Fibroblast of upper back skin (primary cell): ENCODE data around the gene CSMD2.

Source experiments
- DNase-seq: peaks from one replicate; pipeline ENCODE4 v3.0.0-alpha.2; 2013

CSMD2 gene

GRCh38 chr1:33622757-33623156 is 542.3 kb downstream of the CSMD2 start:
- no peak for DNase-seq

DNA sequence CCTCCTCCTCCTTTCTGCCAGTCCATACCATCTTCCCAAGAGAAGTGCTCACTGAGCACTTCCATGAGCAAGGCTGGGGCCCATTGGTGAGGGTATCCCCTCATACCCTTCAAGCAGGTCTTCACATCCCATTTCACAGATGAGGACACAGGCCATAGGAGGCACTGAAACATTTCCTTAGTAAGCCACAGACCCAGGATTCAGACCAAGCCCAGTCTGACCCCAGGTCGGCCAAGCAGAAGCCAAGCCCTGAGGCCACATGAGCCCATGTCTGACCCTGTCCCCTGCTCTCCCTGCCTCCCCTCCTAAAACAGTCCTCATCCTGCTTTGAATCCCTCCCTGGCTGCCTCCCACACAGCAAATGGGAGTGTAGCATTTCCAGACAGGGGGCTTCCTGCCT is 546.4 kb downstream of the CSMD2 start:
- no peak for DNase-seq

DNA sequence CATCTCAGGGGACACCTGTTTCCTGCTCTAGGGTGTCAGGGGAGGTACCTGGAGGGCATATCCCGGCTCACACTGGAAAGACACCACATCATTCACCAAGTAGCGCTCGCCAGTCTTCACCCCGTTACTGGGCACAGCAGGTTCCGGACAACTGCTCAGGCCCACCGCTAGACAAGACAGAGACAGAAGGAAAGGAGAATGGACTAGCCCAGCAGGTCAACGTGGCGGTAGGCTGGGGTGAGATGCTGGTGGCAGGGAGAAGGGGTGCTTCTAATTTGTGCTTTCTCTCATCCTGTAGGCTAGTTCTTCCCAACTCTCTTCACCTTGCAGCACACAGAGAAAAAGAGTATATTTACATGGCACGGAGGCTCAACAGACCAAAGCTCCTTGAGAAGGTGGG is 547.6 kb downstream of the CSMD2 start:
- no peak for DNase-seq

- DNase-seq, result no peak
These were observed 548.2 kb downstream of the CSMD2 start for GRCh38 chr1:33616780-33617179.

DNA sequence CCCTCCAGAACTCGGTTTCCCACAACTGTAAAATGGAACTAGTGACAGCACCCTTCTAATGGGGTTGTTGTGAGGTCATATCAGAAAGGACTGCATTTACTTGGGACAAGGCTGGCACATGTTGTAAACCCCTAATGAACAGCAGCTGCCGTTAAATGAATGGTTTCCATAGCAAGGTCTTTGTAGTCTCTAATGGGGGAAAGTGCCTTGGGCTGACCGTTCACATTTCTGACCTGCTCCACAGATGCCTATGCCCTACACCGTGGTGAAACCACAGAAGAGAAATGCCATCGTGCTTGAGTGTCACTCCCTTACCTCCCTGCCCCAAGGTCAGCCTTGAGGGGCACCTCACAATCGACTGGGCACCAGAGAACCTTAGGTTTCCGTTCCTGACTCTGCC is 549.5 kb downstream of the CSMD2 start:
- DNase-seq, result no peak

DNA sequence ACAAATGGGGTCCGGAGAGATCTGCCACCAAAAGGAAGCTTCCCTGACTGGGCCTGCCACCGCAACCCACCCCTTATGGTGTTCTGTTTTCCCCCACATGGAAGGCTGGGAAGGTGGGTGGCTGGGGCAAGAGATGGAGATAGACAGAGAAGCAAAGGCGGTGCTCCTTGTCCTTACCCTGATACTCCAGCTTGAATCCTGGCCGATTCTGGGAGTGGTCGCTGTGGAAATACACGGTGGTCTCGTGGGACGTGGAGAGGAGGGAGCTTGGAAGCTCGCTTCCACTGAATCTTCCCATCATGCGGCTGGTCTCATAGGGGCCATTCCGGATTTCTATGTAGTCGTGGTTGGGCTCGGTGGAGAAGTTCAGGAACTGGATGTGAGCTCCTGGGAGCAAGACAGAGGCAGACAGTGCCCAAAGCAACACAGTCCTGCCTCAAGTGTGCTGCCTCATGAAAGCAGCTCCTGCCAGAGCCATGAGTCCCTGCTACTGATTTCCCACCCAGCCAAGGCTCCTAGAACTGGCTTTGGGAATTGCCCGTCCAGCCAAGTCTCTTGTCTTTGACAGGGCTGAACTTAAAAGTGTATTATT is 554.1 kb downstream of the CSMD2 start:
- DNase-seq, result no peak

GRCh38 chr1:33610391-33610790 is 554.6 kb downstream of the CSMD2 start:
- no peak for DNase-seq

GRCh38 chr1:33609739-33610138 is 555.3 kb downstream of the CSMD2 start:
- no peak for DNase-seq

GRCh38 chr1:33608825-33609400 is 556.1 kb downstream of the CSMD2 start:
- DNase-seq, result no peak

DNA sequence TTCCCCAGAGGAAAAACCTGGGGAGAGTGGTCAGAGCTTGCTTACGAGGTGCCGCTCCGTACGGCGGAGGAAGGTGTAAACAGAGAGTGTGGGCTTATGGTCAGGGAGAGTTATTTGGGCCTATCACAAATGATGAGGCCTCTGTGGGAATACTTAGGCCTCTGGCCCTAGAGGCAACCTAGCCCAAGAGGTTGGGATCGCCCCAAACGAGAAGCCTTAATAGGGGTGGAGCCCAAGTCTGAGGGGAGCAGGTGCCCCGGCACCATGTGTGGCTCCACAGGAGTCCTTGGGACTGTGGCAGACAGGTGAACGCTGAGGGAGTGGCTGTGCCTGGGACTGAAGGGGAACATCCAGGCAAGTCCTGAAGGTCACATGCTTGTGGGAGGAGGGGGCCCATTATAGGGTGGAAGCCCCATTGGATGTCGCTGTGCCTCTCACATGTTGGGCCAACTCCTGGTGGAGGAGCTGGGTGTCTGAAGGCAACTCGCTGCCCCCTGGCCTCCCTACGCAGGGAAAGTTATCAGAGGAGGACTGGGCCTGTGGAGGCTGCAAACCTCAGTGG is 557.5 kb downstream of the CSMD2 start:
- DNase-seq, result no peak

DNA sequence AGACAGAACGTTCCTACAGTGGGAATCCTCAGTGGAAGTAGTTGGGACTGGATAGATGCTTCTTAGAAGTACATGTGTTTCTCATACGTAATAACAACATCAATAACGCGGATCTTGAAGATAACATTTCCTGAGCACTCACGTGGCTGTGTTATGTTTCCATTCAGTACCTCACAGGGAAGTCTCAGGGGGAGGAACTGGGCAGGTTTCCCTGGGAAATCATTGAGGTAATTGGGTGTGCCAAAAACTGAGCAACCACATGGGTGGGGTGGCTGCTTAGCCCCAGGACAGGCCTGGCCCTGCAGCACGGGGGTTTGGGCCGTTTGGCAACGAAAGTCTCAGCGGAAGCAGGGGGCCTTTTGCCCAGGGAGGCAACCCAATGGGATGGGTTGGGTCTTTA is 558.8 kb downstream of the CSMD2 start:
- DNase-seq, result no peak

DNA sequence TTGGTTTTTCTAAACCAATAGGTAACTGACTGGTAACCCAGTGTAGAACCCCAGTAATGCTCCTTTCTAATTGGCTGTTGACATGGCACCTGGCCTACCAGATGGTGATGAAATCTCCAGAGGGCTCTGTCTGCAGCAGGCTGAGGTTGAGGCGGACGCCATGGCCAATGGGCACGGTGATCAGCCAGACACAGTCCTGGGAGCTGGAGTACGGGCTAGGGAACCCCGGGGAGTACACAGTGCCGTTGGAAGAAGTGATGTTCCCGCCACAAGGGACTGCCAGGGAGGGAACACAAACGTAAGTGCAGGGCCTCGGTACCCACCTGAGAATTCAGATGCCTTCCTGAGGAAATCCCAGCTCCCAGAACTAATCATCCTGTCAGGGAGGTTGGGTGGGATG is 562.8 kb downstream of the CSMD2 start:
- no peak for DNase-seq

DNA sequence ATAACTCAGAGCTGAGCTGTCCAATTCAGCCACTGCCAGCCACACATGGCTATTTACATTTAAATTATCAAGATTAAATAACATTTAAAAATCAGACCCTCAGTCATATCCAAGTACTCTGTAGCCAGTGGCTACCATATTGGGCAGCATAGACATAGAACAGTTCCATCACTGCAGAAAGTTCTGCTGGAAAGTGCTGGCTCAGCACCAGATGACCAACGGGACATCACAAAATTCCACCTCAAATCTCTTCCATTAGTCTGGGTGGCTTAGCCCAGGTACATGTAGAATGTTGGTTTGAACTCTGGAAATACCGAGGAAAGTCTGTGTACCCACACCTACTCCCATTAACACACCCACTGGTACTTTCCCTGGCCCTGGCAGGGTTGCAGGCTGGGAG is 563.3 kb downstream of the CSMD2 start:
- no peak for DNase-seq

DNA sequence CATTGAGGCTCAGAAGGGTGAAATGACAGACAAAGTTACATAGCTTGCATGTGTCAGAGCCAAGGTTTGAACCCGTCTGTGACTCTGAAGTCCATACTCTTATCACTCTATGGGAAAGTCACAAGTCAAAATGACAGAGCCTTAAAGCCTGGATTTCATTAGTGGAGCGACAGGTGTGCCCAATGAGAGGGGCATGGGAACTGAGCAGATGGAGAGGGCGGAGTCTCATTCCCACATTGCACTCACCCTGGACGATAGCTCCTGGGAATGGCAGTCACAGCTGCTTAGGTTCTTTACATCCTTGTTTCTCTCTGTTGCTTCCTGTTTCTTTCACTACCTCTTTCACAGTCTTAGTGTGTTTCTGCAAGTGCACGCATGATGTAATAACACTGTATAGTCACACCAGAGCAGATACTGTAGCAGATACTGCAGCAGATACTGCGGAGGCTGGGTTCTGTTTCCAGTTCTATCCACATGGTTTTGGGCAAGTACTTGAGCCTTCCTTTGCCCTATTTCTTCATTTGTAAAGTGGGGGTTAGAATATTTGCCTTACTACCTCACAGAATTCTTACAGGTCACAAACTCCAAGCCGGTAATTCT is 565.4 kb downstream of the CSMD2 start:
- DNase-seq, result no peak

GRCh38 chr1:33588726-33589125 is 576.3 kb downstream of the CSMD2 start:
- DNase-seq, result no peak

DNA sequence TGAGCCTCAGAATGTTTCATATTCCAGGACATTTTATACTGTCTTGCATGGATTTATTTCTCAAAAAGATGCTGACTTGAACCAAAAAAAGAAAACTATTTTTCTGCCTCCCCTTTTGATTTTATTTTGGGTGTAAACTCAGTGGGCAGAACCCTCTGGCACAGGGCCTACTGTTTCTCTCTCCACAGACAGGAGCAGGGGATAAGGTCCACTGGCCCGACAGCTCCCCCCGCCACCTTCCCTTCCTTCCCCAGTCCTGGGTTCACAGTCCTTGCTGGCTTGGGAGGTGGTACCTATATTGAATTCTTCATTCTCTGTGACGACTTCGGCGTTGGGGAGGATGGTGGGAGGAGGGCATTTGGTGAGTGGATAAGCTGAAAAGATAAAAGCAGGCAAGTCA is 578.2 kb downstream of the CSMD2 start:
- no peak for DNase-seq

DNA sequence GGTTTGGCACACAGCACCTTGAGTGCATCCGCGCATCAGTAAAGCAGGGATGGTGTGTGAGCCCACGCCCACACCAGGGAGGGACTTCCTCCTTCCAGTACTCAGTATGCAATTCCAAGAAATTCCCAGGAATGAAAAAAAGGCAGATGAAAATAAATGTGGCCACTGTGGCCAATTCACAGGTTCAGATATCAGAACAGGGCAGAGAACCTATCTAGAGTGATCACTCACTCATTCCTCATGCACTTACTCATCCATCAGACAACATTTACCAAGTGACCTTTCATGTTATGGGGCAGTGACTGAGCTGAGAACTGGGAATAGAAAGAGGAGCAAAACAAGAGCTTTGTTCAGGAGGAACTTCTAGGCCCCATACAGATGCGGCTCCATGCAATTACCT is 578.9 kb downstream of the CSMD2 start:
- DNase-seq, result peak; percentile 69

DNA sequence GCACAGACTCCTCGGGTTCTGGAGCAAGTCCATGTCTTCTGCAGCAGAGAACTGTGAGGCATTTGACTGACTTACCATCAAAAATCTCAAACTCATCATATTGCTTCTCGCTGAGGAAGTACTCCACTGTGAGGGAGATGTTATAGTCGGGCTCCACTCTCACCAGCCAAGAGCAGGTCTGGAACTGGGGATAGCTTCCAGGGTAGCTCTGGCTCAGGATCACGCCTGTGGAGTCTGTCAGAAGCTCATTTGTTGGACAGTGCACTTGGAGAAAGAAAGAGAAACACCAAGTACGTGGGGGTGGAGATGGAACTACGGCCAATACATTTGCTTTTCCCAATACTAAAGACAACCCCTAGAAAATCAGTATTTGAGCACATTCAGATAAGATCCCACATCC is 581.5 kb downstream of the CSMD2 start:
- DNase-seq, result no peak

DNA sequence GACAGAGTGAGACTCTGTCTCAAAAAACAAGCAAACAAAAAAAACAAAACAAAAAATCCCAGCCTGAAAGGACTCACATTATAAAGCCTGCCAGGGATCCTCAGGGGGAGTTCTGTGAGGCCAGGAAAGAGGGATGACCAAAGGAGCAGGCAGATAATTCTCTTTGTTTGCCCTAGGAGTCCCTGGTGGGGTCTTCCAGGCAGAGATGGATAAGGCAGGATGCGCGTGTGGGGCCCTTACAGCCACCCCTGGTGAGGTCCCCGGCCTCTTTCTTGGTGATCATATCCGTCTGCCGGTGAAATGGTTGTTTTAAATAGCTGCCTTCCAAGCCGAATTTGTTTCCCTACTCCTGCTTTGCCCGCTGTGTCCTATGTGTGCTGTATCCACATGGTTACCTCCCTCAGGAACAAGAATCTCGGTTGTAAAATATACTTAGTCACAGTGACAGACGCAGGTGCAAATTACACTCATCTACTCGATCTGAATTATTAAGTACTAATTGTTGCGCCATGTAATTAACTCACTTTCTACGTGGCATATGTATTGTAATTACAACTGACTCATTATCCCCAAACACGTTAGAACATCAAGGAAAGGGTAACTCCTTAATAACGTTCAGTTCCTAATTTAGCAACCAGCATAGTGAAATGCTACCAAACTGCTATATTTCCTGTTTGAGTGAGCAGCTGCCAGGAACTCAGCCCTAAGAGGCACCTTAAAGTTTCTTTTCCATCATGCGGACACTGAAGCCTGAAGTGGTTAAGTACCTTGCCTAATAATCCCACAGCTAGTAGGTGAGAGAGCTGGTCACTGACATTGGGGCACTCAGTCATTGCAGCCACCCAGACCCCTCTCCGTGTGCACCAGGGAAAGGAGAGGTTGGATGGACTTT is 586.2 kb downstream of the CSMD2 start:
- DNase-seq, result no peak

DNA sequence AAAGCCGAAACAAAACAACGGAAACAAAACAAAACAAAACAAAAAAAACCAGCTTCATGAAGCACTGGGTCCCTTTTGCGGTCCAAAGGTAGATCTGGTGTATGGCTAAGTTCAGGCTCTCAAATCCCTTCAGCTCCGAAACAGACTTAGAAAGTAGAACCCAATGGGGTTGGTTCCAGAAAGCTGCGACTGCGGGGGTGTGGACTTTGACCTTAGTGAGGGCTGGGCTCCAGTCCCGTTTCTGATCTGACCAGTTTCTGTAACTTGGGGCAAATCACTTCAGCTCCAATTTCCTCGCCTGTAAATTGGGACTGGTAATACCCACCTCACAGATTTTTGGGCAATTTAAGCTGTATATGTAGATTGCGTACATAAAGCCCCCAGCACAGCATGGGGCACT is 587.4 kb downstream of the CSMD2 start:
- DNase-seq, result no peak

GRCh38 chr1:33576821-33577599 is 588.0 kb downstream of the CSMD2 start:
- no peak for DNase-seq

- no peak for DNase-seq
These were observed 589.6 kb downstream of the CSMD2 start for GRCh38 chr1:33575324-33575879.
